Adrenal gland (tissue), 12 donors: ENCODE data around the gene DDX31. TPM values are rescaled to one million over a fixed set of nuclear protein-coding genes. Genes with fewer than 3 reads are reported as not detected.

Experiments used
- DNase-seq, 7 donors: peaks; one replicate each; pipeline ENCODE4 v3.0.0-alpha.2; 2019 to 2020
- H3K27ac ChIP-seq, 5 donors: fragments of 200-600 bp; sonication (generic) in 4 of 5; 1 replicate in 3 of 5; 2 replicates in 2 of 5; pipeline versions ENCODE4 v1.5.1 to v1.8.0; 2016 to 2020; ENCODE audit warnings: mild to moderate bottlenecking in 1 of 5
- H3K27me3 ChIP-seq: fragments of 200-600 bp; 2 replicates; pipeline ENCODE4 v1.8.0; 2021
- H3K36me3 ChIP-seq, 2 donors: fragments of 200-600 bp; replicated peaks in 1 of 2; 1 replicate in 1 of 2; 2 replicates in 1 of 2; pipeline versions ENCODE4 v1.5.1 to v1.8.0; 2018 to 2022
- H3K4me1 ChIP-seq, 2 donors: fragments of 200-600 bp; replicated peaks in 1 of 2; 1 replicate in 1 of 2; 2 replicates in 1 of 2; pipeline versions ENCODE4 v1.5.1 to v1.8.0; 2018 to 2021
- H3K4me3 ChIP-seq, 4 donors: fragments of 200-600 bp; sonication (generic) in 3 of 4; one replicate each; pipeline ENCODE4 v1.5.1; 2016 to 2018
- H3K9me3 ChIP-seq, 3 donors: fragments of 200-600 bp; sonication (generic) in 1 of 3; replicated peaks in 1 of 3; 1 replicate in 2 of 3; 2 replicates in 1 of 3; pipeline versions ENCODE4 v1.5.1 to v1.8.0; 2016 to 2021
- CTCF ChIP-seq, 6 experiments: fragments of 450-650 bp in 4 of 6; fragments of 200-600 bp in 2 of 6; sonication (generic) in 1 of 6; IDR thresholded peaks; 1 replicate in 5 of 6; 2 replicates in 1 of 6; pipeline versions ENCODE4 v1.5.1 to v1.8.0; 2016 to 2021; ENCODE audit warnings: antibody characterized with exemption in 6 of 6, mild to moderate bottlenecking in 2 of 6, moderate library complexity in 1 of 6
- POLR2A ChIP-seq, 2 donors: fragments of 450-650 bp; IDR thresholded peaks; one replicate each; pipeline ENCODE4 v1.6.1; 2017; ENCODE audit warnings: antibody characterized with exemption in 2 of 2, mild to moderate bottlenecking in 2 of 2, moderate library complexity in 1 of 2
- whole genome bisulfite sequencing, 4 donors: extraction: QIAGEN DNeasy Blood & Tissue Kit in 2 of 4; methylation state at CpG; one replicate each; pipeline versions ENCODE4 v1.1.5 to v1.1.7; 2013 to 2017; 5-methylcytosine and 5-hydroxymethylcytosine counted together
- intact Hi-C, 2 donors: fragments of 100-400 bp; cut with DNase I; formaldehyde crosslinking; loops; one replicate each; pipeline versions ENCODE4 v1.14.1 to v1.15.0; 2022 to 2023
- polyA plus RNA-seq, 3 donors: library from polyadenylated mRNA; stranded (reverse); fragments of 200-250 nt in 2 of 3; fragments of 350-450 nt in 1 of 3; fragmentation: Illumina TruSeq in 1 of 3; extraction: RNeasy Lipid Tissue Mini Kit (QIAGEN cat#74804) in 1 of 3; gene quantifications; one replicate each; pipeline ENCODE4 v1.2.3, GENCODE V29; 2013 to 2014
- total RNA-seq, 9 donors: library from RNA; depleted of rRNA in 4 of 9; stranded (reverse); fragments of >200 nt in 4 of 9; fragments of 120-200 nt in 1 of 9; fragmentation: NEBNext Ultra II Directional in 1 of 9; extraction: Animal tissue kit (Norgen Biotek cat#: 25700) in 1 of 9; gene quantifications; one replicate each; pipeline versions ENCODE4 v1.1.0 to v1.2.4, GENCODE V29; 2013 to 2023
- donor health status: healthy with polysubstance abuse.
- donor health status: Bipolar disorder and iron deficiency.
- donor health status: DM: yes; HTN: yes; CAD: no.
- donor health status: DM: no; HTN: no; CAD: no.
- donor health status: DM: no; HTN: no; CAD: no.
- donor health status: DM: yes; HTN: yes; CAD: no.

The DDX31 gene
- total and polyA plus RNA-seq, 12 donors, result 7.4 to 13.8 (median 9.7) TPM

GRCh38 chr9:132645711-132646110 lies 24.1 kb downstream of the DDX31 start:
- peaks cover 0 to 87% of the 10 kb centered on the region in 2 donors for H3K36me3 ChIP-seq
- no peaks in the 10 kb centered on the region for H3K4me1 ChIP-seq
- WGBS, 4 donors, result 95 to 97% (median 96%) methylated on average over 14 to 15 of the region's 15 CpGs
- intact Hi-C loops, result no loop called here
- no peaks in the 10 kb centered on the region for H3K27me3 ChIP-seq
- TF ChIP-seq POLR2A (IDR thresholded peaks at IDR 0.05), result no peak
- no peak for TF ChIP-seq CTCF (IDR thresholded peaks at IDR 0.05)
- no peak overlapping the region for H3K4me3 ChIP-seq
- no peak for DNase-seq
- no peaks in the 10 kb centered on the region for H3K9me3 ChIP-seq
- H3K27ac ChIP-seq, result no peak overlapping the region

GRCh38 chr9:132645306-132645705 lies 24.5 kb downstream of the DDX31 start:
- Histone ChIP-seq H3K27ac (no peak overlapping the region), H3K9me3 (no peaks in the 10 kb centered on the region), H3K4me3 (no peak overlapping the region), H3K36me3 (peaks cover 0 to 85% of the 10 kb centered on the region in 2 donors), H3K27me3 (no peaks in the 10 kb centered on the region), H3K4me1 (no peaks in the 10 kb centered on the region)
- TF ChIP-seq CTCF (IDR thresholded peaks at IDR 0.05) (no peak), POLR2A (IDR thresholded peaks at IDR 0.05) (no peak)
- no peak for DNase-seq
- intact Hi-C loops, result no loop called here
- 96 to 99% (median 97%) methylated on average over 7 to 8 of the region's 8 CpGs for WGBS, 4 donors

- H3K9me3 ChIP-seq, result no peaks in the 10 kb centered on the region
- no peaks in the 10 kb centered on the region for H3K27me3 ChIP-seq
- peaks cover 0 to 78% of the 10 kb centered on the region in 2 donors for H3K36me3 ChIP-seq
- 89 to 94% (median 92%) methylated on average over 3 of the region's 3 CpGs for WGBS, 4 donors
- DNase-seq, result no peak
- no peak overlapping the region for H3K27ac ChIP-seq
- no peaks in the 10 kb centered on the region for H3K4me1 ChIP-seq
- intact Hi-C loops, result no loop called here
- H3K4me3 ChIP-seq, result no peak overlapping the region
- no peak for TF ChIP-seq POLR2A (IDR thresholded peaks at IDR 0.05)
- no peak for TF ChIP-seq CTCF (IDR thresholded peaks at IDR 0.05)
Measured at GRCh38 chr9:132644251-132644650, 25.5 kb downstream of the DDX31 start.

GRCh38 chr9:132641216-132641615 lies 28.6 kb downstream of the DDX31 start:
- Histone ChIP-seq H3K27ac (no peak overlapping the region), H3K4me3 (no peak overlapping the region), H3K27me3 (no peaks in the 10 kb centered on the region), H3K4me1 (no peaks in the 10 kb centered on the region), H3K9me3 (no peaks in the 10 kb centered on the region), H3K36me3 (peaks cover 0 to 53% of the 10 kb centered on the region in 2 donors)
- TF ChIP-seq POLR2A (IDR thresholded peaks at IDR 0.05) (no peak), CTCF (IDR thresholded peaks at IDR 0.05) (no peak)
- 87 to 92% (median 89%) methylated on average over 4 of the region's 4 CpGs for WGBS, 4 donors
- no peak for DNase-seq
- intact Hi-C loops, result no loop called here
